SH-SY5Y (cell line): ENCODE data around the gene MICAL2.

Experiments used
- GATA2 ChIP-seq: IDR thresholded peaks from 2 replicates; pipeline ENCODE4 v1.6.1; 2011; ENCODE audit warnings: mild to moderate bottlenecking, low read depth, low read length
- GATA3 ChIP-seq: IDR thresholded peaks from 2 replicates; pipeline ENCODE4 v1.6.1; 2011; ENCODE audit warnings: low read depth, mild to moderate bottlenecking, low read length, moderate library complexity

DNA sequence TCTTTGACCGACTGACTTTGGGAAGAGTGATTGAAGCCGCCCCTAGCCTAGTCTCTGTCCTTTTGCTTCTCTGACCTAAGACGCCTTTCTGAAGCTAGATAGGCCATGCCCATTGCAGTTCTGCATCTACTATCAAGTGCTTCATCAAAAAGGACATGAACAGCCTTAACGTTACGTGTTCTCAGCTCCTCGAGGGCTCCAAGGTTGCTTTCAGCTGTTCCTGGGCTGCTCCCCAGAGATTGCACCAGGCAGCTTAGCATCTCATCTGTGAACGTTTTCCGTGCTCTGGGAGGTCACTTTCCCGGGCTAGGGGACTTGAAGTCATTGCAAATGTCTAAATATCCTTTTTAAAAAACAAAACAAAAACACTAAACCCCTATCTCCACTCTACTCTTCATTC lies 13.9 kb downstream of the MICAL2 start:
- no peak for TF ChIP-seq GATA3
- TF ChIP-seq GATA2 = no peak
